Peyer's patch (tissue), 4 donors: ENCODE results near the gene TDRD7. TPM values are rescaled to one million over a fixed set of nuclear protein-coding genes. Genes with fewer than 3 reads are reported as not detected.

Experiments
- DNase-seq, 3 donors: peaks; one replicate each; pipeline ENCODE4 v3.0.0-alpha.2; 2017 to 2019
- H3K27ac ChIP-seq, 4 donors: fragments of 200-600 bp; sonication (generic); one replicate each; pipeline ENCODE4 v1.5.1; 2016 to 2019
- H3K27me3 ChIP-seq, 2 donors: fragments of 200-600 bp; sonication (generic); one replicate each; pipeline ENCODE4 v1.5.1; 2019
- H3K36me3 ChIP-seq, 3 donors: fragments of 200-600 bp; sonication (generic); one replicate each; pipeline ENCODE4 v1.5.1; 2016 to 2019
- H3K4me1 ChIP-seq, 4 donors: fragments of 200-600 bp; sonication (generic); one replicate each; pipeline ENCODE4 v1.5.1; 2016 to 2019
- H3K4me3 ChIP-seq, 4 donors: fragments of 200-600 bp; sonication (generic); 1 replicate in 3 of 4; 2 replicates in 1 of 4; pipeline ENCODE4 v1.5.1; 2016 to 2019; ENCODE audit warnings: mild to moderate bottlenecking in 1 of 4
- H3K9me3 ChIP-seq, 4 donors: fragments of 200-600 bp; sonication (generic); one replicate each; pipeline ENCODE4 v1.5.1; 2016 to 2019; ENCODE audit warnings: mild to moderate bottlenecking in 1 of 4
- POLR2A ChIP-seq, 2 donors: fragments of 450-650 bp; IDR thresholded peaks; one replicate each; pipeline ENCODE4 v1.5.1; 2017; ENCODE audit warnings: antibody characterized with exemption in 2 of 2, mild to moderate bottlenecking in 2 of 2, moderate library complexity in 2 of 2
- total RNA-seq, 4 donors: library from RNA; depleted of rRNA; stranded (reverse); fragments of >200 nt; gene quantifications; one replicate each; pipeline ENCODE4 v1.1.0, GENCODE V29; 2016
- TF ChIP-seq, protein P1 (sequence below), 6 experiments: fragments of 450-650 bp in 4 of 6; fragments of 200-600 bp in 2 of 6; sonication (generic) in 1 of 6; IDR thresholded peaks; one replicate each; pipeline ENCODE4 v1.5.1; 2017 to 2019; ENCODE audit warnings: antibody characterized with exemption in 6 of 6, mild to moderate bottlenecking in 3 of 6, moderate library complexity in 1 of 6

TDRD7 gene
- total RNA-seq, 4 donors from 2014 or later: 11.6 to 28.5 (median 22.5) TPM

DNA sequence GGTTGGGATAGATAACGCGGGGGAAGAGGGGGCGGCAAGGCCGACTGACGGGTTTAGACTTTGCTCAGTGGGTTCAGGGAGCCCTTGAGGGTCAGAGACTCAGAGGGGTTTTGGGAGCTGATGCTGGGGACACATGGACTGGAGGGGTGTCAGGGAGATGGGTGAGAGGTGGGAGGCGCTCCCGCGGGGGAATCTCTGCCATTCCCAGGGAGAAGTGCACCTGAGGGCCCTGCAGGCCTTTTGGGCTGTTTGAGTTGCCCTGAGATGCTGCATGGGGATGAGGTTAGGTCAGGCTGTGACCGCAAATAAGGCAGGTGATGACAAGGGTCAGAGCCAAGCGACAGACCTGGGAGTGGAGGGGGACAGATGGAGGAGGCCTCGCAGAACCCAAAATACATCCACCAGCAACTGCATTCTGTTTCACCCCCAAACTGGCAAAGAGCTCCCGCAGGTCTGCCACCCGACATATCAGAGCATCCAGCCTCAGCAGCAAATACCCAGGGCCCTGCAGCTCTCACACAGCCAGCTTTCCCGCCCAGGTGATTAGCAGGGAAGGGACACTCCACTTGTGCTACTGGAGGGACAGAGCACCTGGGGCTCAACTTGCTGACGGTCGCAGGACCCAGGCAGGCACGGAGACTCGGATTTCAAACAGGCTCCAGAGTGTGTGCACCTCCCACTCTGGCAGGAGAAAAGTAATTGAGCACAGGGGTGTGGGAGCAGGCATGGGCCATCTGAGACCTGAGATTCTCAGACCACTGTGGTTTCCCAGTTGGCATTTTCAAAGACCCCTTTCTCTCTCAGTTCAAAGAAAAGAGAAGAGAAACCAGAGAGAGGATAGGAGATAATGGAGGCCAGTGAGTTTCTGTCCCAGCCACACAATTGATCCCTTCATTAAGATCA is 116.0 kb downstream of the TDRD7 start:
- Histone ChIP-seq H3K36me3 (no peaks in the 10 kb centered on the region), H3K27ac (no peak overlapping the region), H3K27me3 (no peaks in the 10 kb centered on the region), H3K4me1 (peaks cover 0 to 14% (median 0%) of the 10 kb centered on the region in 4 donors), H3K9me3 (no peaks in the 10 kb centered on the region), H3K4me3 (no peak overlapping the region)
- no peak for TF ChIP-seq POLR2A (IDR thresholded peaks at IDR 0.05)
- TF ChIP-seq, protein P1, sequence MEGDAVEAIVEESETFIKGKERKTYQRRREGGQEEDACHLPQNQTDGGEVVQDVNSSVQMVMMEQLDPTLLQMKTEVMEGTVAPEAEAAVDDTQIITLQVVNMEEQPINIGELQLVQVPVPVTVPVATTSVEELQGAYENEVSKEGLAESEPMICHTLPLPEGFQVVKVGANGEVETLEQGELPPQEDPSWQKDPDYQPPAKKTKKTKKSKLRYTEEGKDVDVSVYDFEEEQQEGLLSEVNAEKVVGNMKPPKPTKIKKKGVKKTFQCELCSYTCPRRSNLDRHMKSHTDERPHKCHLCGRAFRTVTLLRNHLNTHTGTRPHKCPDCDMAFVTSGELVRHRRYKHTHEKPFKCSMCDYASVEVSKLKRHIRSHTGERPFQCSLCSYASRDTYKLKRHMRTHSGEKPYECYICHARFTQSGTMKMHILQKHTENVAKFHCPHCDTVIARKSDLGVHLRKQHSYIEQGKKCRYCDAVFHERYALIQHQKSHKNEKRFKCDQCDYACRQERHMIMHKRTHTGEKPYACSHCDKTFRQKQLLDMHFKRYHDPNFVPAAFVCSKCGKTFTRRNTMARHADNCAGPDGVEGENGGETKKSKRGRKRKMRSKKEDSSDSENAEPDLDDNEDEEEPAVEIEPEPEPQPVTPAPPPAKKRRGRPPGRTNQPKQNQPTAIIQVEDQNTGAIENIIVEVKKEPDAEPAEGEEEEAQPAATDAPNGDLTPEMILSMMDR (IDR thresholded peaks at IDR 0.05): no peak
- no peak for DNase-seq

DNA sequence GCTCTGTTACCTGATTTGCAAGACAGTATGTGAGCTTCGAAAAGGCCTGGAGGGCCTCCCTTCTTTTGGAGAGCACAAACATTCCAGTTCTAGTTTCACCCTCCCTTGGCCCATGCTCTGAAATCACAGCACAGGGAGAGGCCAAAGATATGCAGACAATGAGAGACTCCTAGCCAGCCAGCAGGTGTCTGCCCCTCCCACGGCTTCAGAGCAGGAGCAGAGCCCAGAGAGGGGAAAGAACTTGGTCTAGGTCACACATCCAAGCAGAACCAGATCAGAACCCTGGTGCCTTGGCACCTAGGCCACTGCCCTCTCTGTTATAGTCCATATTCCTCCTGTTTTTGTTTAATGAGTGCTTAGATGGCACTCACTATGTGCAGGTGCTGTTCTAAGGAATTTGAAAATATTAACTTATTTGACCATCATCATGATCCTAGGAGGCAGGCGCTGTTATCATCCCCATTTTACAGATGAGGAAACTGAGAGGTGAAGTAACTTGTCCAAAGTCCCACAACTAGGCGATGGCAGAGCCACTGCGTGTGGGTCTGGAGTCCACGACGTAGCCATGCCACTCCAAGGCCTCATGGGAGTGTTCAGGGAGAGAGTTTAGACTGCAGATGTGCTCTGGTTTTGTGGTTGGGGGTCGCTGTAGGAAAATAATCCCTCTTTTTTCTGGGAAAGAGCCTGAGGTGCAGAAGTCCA is 116.8 kb downstream of the TDRD7 start:
- DNase-seq: no peak
- no peak for TF ChIP-seq POLR2A (IDR thresholded peaks at IDR 0.05)
- TF ChIP-seq, protein P1 (IDR thresholded peaks at IDR 0.05): no peak
- Histone ChIP-seq H3K36me3 (no peaks in the 10 kb centered on the region), H3K27ac (peak overlapping the region in 2 of 4 donors; percentile 4 to 77), H3K9me3 (no peaks in the 10 kb centered on the region), H3K27me3 (no peaks in the 10 kb centered on the region), H3K4me1 (peaks cover 0 to 14% (median 0%) of the 10 kb centered on the region in 4 donors), H3K4me3 (no peak overlapping the region)

DNA sequence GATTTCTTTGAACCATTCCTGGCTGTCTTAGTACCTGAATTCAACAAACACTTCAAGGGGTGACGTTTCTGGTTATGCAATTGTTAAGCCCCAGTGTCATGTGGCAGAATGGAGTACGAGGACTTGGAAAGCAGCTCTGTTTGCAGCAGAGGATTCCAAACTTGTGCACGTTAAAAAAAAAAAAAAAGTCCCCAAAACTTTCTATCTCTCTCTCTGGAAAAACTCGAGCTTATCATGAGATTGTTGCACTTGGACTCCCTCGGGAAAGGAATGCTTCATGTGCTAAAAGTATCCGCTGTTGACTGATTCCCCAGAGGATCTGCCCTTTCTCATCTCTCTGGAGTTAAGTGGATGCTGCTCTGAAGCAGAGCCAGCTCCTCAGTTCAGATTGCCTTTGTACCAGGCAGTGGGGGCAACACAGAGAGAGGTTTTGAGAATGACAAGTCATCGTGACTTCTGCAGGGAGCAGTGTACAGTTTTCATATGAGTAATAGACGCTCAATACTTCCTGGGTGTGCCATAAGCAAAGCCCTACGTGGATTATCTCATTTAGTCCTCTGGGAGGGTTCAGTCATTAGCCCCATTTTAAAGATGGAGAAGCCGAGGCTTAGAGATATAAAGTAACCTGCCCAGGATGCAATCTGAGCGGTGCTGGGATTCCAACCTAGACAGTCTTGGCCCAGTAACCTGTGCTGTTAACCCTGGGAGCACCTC is 117.6 kb downstream of the TDRD7 start:
- Histone ChIP-seq H3K4me3 (no peak overlapping the region), H3K9me3 (no peaks in the 10 kb centered on the region), H3K4me1 (peaks cover 0 to 14% (median 0%) of the 10 kb centered on the region in 4 donors), H3K36me3 (no peaks in the 10 kb centered on the region), H3K27me3 (no peaks in the 10 kb centered on the region), H3K27ac (peak overlapping the region in 1 of 4 donors; percentile 77)
- no peak for DNase-seq
- TF ChIP-seq POLR2A (IDR thresholded peaks at IDR 0.05): no peak
- TF ChIP-seq, protein P1 (IDR thresholded peaks at IDR 0.05): no peak

DNA sequence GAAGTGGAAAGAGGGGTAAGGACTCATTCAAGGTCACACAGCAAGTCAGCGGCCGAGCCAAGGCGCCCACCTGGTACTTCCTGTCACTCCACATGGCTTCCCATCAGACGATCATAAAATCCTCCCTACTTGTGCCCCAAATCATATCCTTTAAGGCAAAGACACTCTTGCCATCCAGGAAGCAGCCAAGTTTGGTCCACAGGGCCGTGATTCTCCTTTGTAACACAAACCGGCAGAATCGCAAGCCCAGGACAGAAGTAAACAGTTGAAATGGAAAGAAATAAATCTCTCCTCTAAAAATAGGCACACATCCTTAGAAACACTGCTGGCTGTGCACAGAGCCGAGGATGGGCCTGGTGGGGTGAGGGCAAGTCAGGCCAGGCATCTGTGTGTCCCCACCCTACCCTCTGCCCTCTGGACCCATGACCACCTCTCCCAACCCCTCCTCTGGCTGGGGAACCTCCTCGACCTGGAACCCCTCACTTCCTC is 120.0 kb downstream of the TDRD7 start:
- Histone ChIP-seq H3K4me1 (peaks cover 0 to 14% (median 0%) of the 10 kb centered on the region in 4 donors), H3K9me3 (no peaks in the 10 kb centered on the region), H3K4me3 (no peak overlapping the region), H3K36me3 (no peaks in the 10 kb centered on the region), H3K27me3 (no peaks in the 10 kb centered on the region), H3K27ac (peak overlapping the region in 3 of 4 donors; percentile 17 to 56 (median 43))
- no peak for TF ChIP-seq POLR2A (IDR thresholded peaks at IDR 0.05)
- TF ChIP-seq, protein P1 (IDR thresholded peaks at IDR 0.05): no peak
- DNase-seq: no peak

DNA sequence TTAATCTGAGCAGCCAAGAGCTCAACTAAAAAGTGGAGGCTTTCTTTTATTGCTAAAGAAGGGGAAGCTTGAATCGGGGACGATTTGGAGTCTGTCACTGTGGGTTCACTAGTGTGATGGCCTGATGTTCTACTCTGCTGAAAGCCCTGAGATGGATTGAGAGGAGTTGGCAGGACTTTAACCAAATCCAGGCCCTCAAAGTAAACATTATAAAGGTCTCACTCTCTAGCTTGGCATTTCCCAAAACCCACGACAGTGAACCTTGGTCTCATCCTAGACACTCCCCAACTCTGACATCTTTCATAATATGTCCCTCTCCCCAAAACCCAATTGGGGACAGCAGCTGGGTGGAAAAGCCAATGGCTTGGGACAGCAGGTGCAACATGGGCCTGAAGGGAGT is 122.3 kb downstream of the TDRD7 start:
- DNase-seq: no peak
- no peak overlapping the region for H3K4me3 ChIP-seq
- no peaks in the 10 kb centered on the region for H3K9me3 ChIP-seq
- no peak overlapping the region for H3K27ac ChIP-seq
- H3K27me3 ChIP-seq: no peaks in the 10 kb centered on the region
- H3K36me3 ChIP-seq: no peaks in the 10 kb centered on the region
- H3K4me1 ChIP-seq: peaks cover 0 to 8% (median 0%) of the 10 kb centered on the region in 4 donors
- TF ChIP-seq POLR2A (IDR thresholded peaks at IDR 0.05): no peak
- TF ChIP-seq, protein P1 (IDR thresholded peaks at IDR 0.05): no peak
